HG03280 (cell line): ENCODE measurements around the gene HERPUD1.

ENCODE experiments used
- ATAC-seq: cut with Tn5 transposase; IDR thresholded peaks from one replicate; pipeline ENCODE4 v1.9.1; 2021; ENCODE audit warnings: mild to moderate bottlenecking, moderate library complexity; ENCODE audit not compliant: unreplicated experiment

The HERPUD1 gene

GRCh38 chr16:56910654-56911539 is 21.0 kb upstream of the HERPUD1 start:
- no peak for ATAC-seq

- ATAC-seq: peak; percentile 53
These were observed 20.0 kb upstream of the HERPUD1 start for GRCh38 chr16:56911771-56912571.

- ATAC-seq: no peak
These were observed 18.9 kb upstream of the HERPUD1 start for GRCh38 chr16:56912746-56913708.

GRCh38 chr16:56914896-56915295 is 17.0 kb upstream of the HERPUD1 start:
- no peak for ATAC-seq

DNA sequence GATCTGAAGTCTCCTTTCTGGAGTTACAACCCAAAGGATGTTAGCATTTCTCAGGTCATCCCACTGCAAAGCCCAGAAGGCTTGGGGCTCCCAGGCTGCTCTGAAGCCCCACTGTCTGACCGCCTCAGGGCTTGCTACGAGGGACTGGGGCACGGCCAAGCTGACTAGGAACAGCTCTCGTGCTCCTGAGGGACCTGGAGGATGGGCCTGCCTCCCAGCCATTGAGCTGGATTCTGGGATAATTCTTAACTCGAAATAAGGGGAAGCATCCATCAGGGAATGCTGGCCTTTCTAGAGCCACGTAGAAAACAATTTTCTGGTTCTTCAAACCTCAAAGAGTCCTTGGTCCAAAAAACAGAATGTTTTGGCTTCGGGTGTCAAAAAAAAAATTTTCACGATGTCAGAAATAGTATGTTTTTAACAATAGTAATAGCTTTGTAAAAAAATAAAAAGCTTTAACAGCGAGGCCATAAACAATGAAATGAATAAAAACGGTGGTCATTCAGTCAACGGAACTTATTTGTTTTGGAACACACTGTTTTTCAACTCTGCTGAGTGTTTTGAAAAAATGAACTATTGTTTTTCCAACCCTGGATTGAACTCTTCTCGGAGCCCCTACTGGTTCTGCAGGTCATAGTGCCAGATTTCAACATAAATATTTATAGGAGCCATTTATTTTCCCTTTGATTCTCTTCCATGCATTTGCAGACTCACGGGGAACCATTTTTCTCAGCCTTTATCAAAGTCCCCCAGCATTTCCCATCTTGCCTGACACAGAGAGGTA is 16.4 kb upstream of the HERPUD1 start:
- no peak for ATAC-seq

- peak; percentile 65 for ATAC-seq
These were observed 15.2 kb upstream of the HERPUD1 start for GRCh38 chr16:56916571-56917403.

GRCh38 chr16:56918467-56919012 is 13.4 kb upstream of the HERPUD1 start:
- ATAC-seq: no peak

GRCh38 chr16:56919099-56919800 is 12.7 kb upstream of the HERPUD1 start:
- ATAC-seq: no peak

DNA sequence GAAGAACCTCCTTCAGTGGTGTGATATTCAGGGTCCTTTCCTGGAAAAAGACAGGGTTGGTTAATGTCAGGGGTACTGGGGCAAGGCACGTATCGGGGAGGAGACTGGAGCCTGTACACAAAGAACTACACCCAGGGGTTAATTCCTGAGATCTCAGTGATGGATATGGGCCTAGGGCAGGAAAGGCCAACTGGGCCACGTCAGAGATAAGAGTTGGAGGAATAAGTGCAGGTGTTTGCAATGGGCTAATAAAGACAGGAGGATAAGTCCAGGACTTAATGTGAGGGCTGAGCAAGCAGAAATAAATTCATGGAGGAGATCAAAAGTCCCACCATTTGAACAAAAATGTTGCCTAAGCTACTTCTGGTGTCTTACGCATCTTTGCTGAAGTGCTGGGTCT is 10.4 kb upstream of the HERPUD1 start:
- no peak for ATAC-seq

DNA sequence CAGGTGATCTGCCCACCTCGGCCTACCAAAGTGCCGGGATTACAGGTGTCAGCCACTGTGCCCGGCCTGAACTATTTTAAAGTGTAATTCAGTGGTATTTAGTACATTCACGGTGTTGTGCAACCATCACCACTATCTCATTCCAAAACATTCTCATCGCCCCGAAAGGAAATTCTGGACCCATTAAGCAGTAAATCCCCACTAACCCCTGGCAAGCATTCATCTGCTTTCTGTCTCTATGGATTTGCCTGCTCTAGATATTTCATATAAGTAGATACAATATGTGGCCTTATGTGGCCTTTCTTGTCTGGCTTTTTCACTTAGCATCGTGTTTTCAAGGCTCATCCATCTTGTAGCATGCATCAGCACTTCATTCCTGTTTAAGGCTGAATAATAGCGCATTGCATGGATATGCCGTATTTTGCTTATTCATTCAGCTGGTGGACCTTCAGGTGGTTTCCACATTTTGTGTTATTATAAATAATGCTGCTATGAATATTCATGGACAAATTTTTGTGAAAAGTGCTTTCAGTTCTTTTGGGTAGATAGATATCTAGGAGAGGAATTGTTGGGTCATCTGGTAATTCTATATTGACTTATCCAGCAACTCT is 8.4 kb upstream of the HERPUD1 start:
- no peak for ATAC-seq

GRCh38 chr16:56927471-56927870 is 4.5 kb upstream of the HERPUD1 start:
- ATAC-seq: no peak

GRCh38 chr16:56929639-56930038 is 2.3 kb upstream of the HERPUD1 start:
- no peak for ATAC-seq

GRCh38 chr16:56930486-56931270 is 1.3 kb upstream of the HERPUD1 start:
- no peak for ATAC-seq

DNA sequence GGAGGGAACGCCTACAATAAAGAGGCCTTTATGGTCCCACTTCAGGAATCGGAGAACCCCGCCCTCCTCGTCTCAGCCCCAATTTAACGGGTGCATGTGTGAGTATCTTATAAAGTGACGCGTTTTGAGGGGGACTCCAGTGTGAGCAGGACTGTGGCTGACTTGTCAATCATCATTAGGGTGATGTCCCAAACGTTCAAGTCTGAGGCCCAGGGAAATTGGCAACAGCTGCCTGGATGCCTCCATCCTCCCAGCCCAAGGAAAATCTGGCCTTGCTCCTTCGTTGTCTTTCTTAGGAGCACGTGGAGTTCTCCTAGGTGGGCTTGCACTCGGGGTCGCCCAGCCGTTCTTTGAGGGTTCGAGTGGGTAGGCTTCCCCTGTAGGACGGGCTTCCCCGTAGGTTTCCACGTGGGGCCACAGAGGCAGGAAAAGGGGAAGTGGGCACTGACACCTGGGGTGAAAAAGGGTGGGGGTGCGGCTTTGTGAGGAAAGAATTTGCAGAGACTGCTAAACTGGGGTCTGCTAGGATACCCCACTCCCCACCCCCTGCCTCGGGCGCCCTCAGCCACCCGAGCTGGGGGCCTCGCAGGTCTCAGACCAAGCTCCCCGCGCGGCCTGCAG is 561 bp upstream of the HERPUD1 start:
- ATAC-seq: peak; percentile 38

DNA sequence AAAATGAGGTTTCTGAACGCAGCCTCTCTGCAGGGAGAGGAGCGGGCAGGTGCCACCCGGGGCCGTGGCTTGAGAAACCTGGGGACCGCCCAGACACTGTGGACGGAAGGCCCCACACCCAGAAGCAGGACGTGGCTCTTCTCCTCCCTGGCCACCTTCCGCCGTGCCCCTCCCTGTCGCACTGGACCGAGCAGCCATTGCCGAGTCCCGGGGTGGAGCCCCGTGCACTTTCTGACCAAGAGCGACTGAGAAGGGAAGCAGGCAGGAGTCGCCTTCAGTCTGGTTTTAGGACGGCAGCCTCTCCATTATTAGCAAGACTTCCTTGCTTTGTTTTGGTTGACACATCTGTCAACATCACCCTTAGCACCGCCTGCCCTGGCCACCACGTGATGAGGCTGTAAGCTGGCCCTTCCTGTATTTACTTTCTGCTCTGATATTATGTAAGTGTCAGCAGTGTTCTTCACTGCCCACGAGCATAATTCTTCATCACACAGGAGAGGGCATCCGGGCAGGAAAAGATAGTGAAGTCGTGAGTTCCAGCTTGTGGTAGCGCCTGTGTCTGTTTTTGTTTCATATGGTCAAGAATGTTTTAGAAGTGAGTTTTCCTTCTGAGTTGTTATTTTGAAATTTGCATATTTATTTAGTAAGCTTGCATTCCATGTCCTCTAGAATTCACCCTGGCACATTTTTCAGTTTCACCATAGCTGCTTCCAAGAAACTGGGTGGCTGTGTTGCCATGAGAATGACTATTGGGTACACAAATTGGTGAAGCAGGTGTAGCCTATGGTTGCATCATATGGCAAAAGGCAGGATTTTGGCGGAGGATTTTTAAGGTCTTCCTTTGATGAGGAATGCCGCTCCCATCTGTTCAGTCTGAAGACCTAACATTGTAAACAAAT is 1.0 kb downstream of the HERPUD1 start:
- no peak for ATAC-seq
